ENCODE results near the gene SHISA2.

Gene SHISA2

GRCh38 chr13:26021956-26022355, 29.9 kb downstream of the SHISA2 start:
- TF ChIP-seq CTCF (conservative IDR thresholded peaks at IDR 0.05): no peak
- H3K27ac ChIP-seq: no peak overlapping the region

- H3K27ac ChIP-seq: no peak overlapping the region
- TF ChIP-seq CTCF (conservative IDR thresholded peaks at IDR 0.05): no peak
Measured at GRCh38 chr13:26021516-26021915, 30.3 kb downstream of the SHISA2 start.

- TF ChIP-seq CTCF (conservative IDR thresholded peaks at IDR 0.05): no peak
- peak overlapping the region; percentile 69 for H3K27ac ChIP-seq
Measured at GRCh38 chr13:26020891-26021290, 30.9 kb downstream of the SHISA2 start.

GRCh38 chr13:26019881-26020870, 31.6 kb downstream of the SHISA2 start:
- peak overlapping the region; percentile 69 for H3K27ac ChIP-seq

GRCh38 chr13:26019251-26019650, 32.6 kb downstream of the SHISA2 start:
- no peak for TF ChIP-seq CTCF (conservative IDR thresholded peaks at IDR 0.05)
- H3K27ac ChIP-seq: peak overlapping the region; percentile 69

More at GRCh38 chr13:26019881-26020870, 31.6 kb downstream of the SHISA2 start:
- TF ChIP-seq CTCF (conservative IDR thresholded peaks at IDR 0.05): no peak

DNA sequence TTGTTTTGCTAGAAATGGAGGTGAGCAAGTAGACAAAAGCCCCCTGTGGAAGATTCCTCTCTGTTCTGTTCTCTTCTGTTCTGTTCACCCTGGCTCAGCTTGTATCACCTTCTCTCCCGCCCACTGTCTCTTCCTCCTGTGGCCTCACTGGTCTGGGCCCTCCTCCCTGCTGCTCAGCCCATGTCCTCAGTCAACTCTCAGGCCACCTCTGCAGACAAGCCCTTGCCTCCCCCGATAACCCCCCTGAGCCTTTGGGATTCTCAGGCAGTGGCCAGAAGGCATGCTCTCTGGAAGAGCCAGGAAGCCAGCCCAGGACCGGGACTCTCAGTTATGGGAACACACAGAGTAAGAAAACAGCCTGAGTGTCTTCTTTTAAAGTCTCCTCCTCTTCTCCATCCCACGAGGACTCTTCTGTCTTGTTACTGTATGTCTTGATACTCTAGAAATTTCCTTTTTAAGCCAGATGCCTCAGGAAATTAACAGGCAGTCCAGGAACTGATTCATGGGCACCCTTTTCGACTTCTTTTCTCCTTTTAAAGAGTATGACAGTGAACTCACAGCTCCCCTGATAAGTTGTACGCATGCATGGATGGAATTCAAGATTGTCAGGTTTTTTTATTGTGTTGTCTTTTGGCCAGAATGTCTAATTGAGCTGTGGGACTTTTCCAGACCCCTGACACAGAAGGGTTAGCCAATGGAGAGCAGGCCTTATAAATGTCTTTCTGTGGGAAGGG, 33.7 kb downstream of the SHISA2 start:
- no peak for TF ChIP-seq CTCF (conservative IDR thresholded peaks at IDR 0.05)
- H3K27ac ChIP-seq: peak overlapping the region; percentile 69
